SK-N-SH (cell line): ENCODE results near the gene NRIP1. TPM values are rescaled to one million over a fixed set of nuclear protein-coding genes. Genes with fewer than 3 reads are reported as not detected.

Source experiments
- CTCF ChIA-PET: fragments of 300-600, 350-600 bp; formaldehyde crosslinking; extraction: SDS; loops from one replicate; lab custom pipeline; 2021; lab: Yijun Ruan, JAX
- POLR2A ChIA-PET: fragments of 350-600 bp; sonication (Branson Sonifier 250); formaldehyde crosslinking; extraction: SDS; loops from one replicate; lab custom pipeline; 2020; ENCODE audit warnings: antibody characterized with exemption, inconsistent platforms; lab: Yijun Ruan, JAX
- DNase-seq: peaks from one replicate; pipeline ENCODE4 v3.0.0; 2012
- H2AFZ ChIP-seq: fragments of 200-600 bp; sonication (generic); 2 replicates; pipeline ENCODE4 v1.8.1; 2016; ENCODE audit warnings: antibody characterized with exemption, mild to moderate bottlenecking, low read depth
- H3F3A ChIP-seq: fragments of 200-600 bp; sonication (generic); replicated peaks from 2 replicates; pipeline ENCODE3; 2016; ENCODE audit warnings: antibody characterized with exemption, mild to moderate bottlenecking; ENCODE audit not compliant: insufficient read depth
- H3K27ac ChIP-seq, 2 experiments: fragments of 200-500 bp in 1 of 2; fragments of 200-600 bp in 1 of 2; sonication (Bioruptor generic) in 1 of 2; sonication (generic), shearing (Covaris generic) in 1 of 2; 2 replicates each; pipeline versions ENCODE4 v1.5.1 to v1.6.1; 2014 to 2016; ENCODE audit warnings: low read depth in 2 of 2, inconsistent platforms in 1 of 2, low read length in 1 of 2, mild to moderate bottlenecking in 1 of 2, mixed read lengths in 1 of 2
- H3K27me3 ChIP-seq: fragments of 200-600 bp; sonication (generic), shearing (Covaris generic); 2 replicates; pipeline ENCODE4 v1.6.1; 2016; ENCODE audit warnings: mixed run types; ENCODE audit not compliant: insufficient read depth
- H3K36me3 ChIP-seq, 2 experiments: fragments of 200-500 bp in 1 of 2; fragments of 200-600 bp in 1 of 2; sonication (Bioruptor generic) in 1 of 2; sonication (generic) in 1 of 2; replicated peaks in 1 of 2; 2 replicates each; pipeline versions ENCODE3 to v1.5.1; 2014 to 2016; ENCODE audit warnings: low read length in 1 of 2, mild to moderate bottlenecking in 1 of 2; ENCODE audit not compliant: insufficient read depth in 2 of 2, control insufficient read depth in 1 of 2
- H3K4me1 ChIP-seq, 2 experiments: fragments of 200-500 bp in 1 of 2; fragments of 200-600 bp in 1 of 2; sonication (Bioruptor generic) in 1 of 2; sonication (generic), shearing (Covaris generic) in 1 of 2; 2 replicates each; pipeline versions ENCODE4 v1.5.1 to v1.6.1; 2014 to 2016; ENCODE audit warnings: low read depth in 1 of 2, low read length in 1 of 2, mixed run types in 1 of 2; ENCODE audit not compliant: insufficient read depth in 2 of 2, control insufficient read depth in 1 of 2
- H3K4me2 ChIP-seq: fragments of 200-600 bp; sonication (generic), shearing (Covaris generic); 2 replicates; pipeline ENCODE4 v1.6.1; 2017; ENCODE audit warnings: mixed run types
- H3K4me3 ChIP-seq, 2 experiments: fragments of 200-500 bp in 1 of 2; fragments of 200-600 bp in 1 of 2; sonication (Bioruptor generic) in 1 of 2; sonication (generic), shearing (Covaris generic) in 1 of 2; 2 replicates each; pipeline versions ENCODE4 v1.5.1 to v1.8.1; 2014 to 2016; ENCODE audit warnings: low read depth in 2 of 2, inconsistent platforms in 1 of 2, low read length in 1 of 2, mild to moderate bottlenecking in 1 of 2, mixed read lengths in 1 of 2, moderate library complexity in 1 of 2
- H3K79me2 ChIP-seq: fragments of 200-600 bp; sonication (generic); 2 replicates; pipeline ENCODE4 v1.8.1; 2017; ENCODE audit warnings: mild to moderate bottlenecking; ENCODE audit not compliant: insufficient read depth
- H3K9ac ChIP-seq: fragments of 200-600 bp; sonication (generic); 2 replicates; pipeline ENCODE4 v1.6.1; 2017; ENCODE audit warnings: mixed run types
- H3K9me2 ChIP-seq: fragments of 200-600 bp; sonication (generic); 2 replicates; pipeline ENCODE4 v1.6.1; 2017; ENCODE audit warnings: mixed run types
- H3K9me3 ChIP-seq: fragments of 200-600 bp; sonication (generic); 2 replicates; pipeline ENCODE4 v1.6.1; 2017; ENCODE audit warnings: mixed run types, mild to moderate bottlenecking, moderate library complexity
- H4K20me1 ChIP-seq: fragments of 200-600 bp; sonication (generic); 2 replicates; pipeline ENCODE4 v1.6.1; 2017; ENCODE audit warnings: mild to moderate bottlenecking, mixed run types; ENCODE audit not compliant: insufficient read depth
- CHD2 ChIP-seq: fragments of 150-350 bp; IDR thresholded peaks from 2 replicates; pipeline ENCODE4 v1.6.1; 2018; ENCODE audit warnings: low read length; ENCODE audit not compliant: partially characterized antibody
- FOXJ3 ChIP-seq: sonication (generic); formaldehyde crosslinking; IDR thresholded peaks from 2 replicates; pipeline ENCODE4 v1.5.1; 2020; ENCODE audit warnings: mild to moderate bottlenecking, missing genetic modification reagents
- FOXM1 ChIP-seq: IDR thresholded peaks from 2 replicates; pipeline ENCODE4 v1.4.0; 2012; ENCODE audit warnings: low read depth, mild to moderate bottlenecking
- IRF3 ChIP-seq: fragments of 150-350 bp; IDR thresholded peaks from 2 replicates; pipeline ENCODE4 v1.6.1; 2016; ENCODE audit warnings: mild to moderate bottlenecking, low read depth, low read length
- MEF2A ChIP-seq: IDR thresholded peaks from 2 replicates; pipeline ENCODE4 v1.4.0; 2012; ENCODE audit warnings: low read depth, borderline replicate concordance
- MXI1 ChIP-seq: IDR thresholded peaks from 2 replicates; pipeline ENCODE4 v1.6.1; 2012; ENCODE audit warnings: mild to moderate bottlenecking, low read depth, low read length, improper control_type of control experiment
- NFIC ChIP-seq: IDR thresholded peaks from 2 replicates; pipeline ENCODE4 v1.4.0; 2012; ENCODE audit warnings: borderline replicate concordance
- PBX3 ChIP-seq: IDR thresholded peaks from 2 replicates; pipeline ENCODE4; 2012
- RAD21 ChIP-seq: IDR thresholded peaks from 2 replicates; pipeline ENCODE4 v1.6.1; 2012; ENCODE audit warnings: mild to moderate bottlenecking, low read length
- RCOR1 ChIP-seq: fragments of 150-350 bp; IDR thresholded peaks from 2 replicates; pipeline ENCODE4 v1.6.1; 2017; ENCODE audit warnings: antibody characterized with exemption, low read length
- RFX5 ChIP-seq: IDR thresholded peaks from 2 replicates; pipeline ENCODE4 v1.6.1; 2012; ENCODE audit warnings: mild to moderate bottlenecking, improper control_type of control experiment, low read length
- SIN3A ChIP-seq: IDR thresholded peaks from 2 replicates; pipeline ENCODE4 v1.6.1; 2012; ENCODE audit warnings: low read depth, mild to moderate bottlenecking, low read length, moderate library complexity, borderline replicate concordance
- SMC3 ChIP-seq: IDR thresholded peaks from 2 replicates; pipeline ENCODE4 v1.6.1; 2012; ENCODE audit warnings: low read depth, low read length, improper control_type of control experiment
- TEAD4 ChIP-seq: IDR thresholded peaks from 2 replicates; pipeline ENCODE4 v1.4.0; 2012; ENCODE audit warnings: mild to moderate bottlenecking, borderline replicate concordance; ENCODE audit not compliant: insufficient read depth
- USF2 ChIP-seq: fragments of 150-350 bp; IDR thresholded peaks from 2 replicates; pipeline ENCODE4 v1.6.1; 2017; ENCODE audit warnings: antibody characterized with exemption, low read length, low read depth, borderline replicate concordance
- WGBS: methylation state at CpG from one replicate; pipeline ENCODE4 v1.1.6; 2017; ENCODE audit warnings: low lambda C conversion rate; 5-methylcytosine and 5-hydroxymethylcytosine counted together
- polyA plus RNA-seq, 3 experiments: library from polyadenylated mRNA; depleted of rRNA; stranded (reverse); fragments of >200 nt; gene quantifications; 2 replicates each; pipeline ENCODE4 v1.2.3, GENCODE V29; 2012
- TF ChIP-seq, protein P1 (sequence below): IDR thresholded peaks from 2 replicates; pipeline ENCODE4 v1.4.0; 2012; ENCODE audit warnings: low read depth, borderline replicate concordance
- TF ChIP-seq, protein P2 (sequence below): fragments of 200-600 bp; sonication (generic); IDR thresholded peaks from 2 replicates; pipeline ENCODE4 v1.6.1; 2017; ENCODE audit warnings: antibody characterized with exemption, mild to moderate bottlenecking, moderate library complexity
- TF ChIP-seq, protein P3 (sequence below): IDR thresholded peaks from 2 replicates; pipeline ENCODE4 v1.4.0; 2012; ENCODE audit warnings: low read depth

The NRIP1 gene
- polyA plus RNA-seq, 1 of the 3 experiments (the other 2 are of a cell fraction), result 0.02 TPM

GRCh38 chr21:14988760-14989159 lies 76.0 kb downstream of the NRIP1 start:
- WGBS, result 15% methylated on average over 3 of the region's 3 CpGs
- Histone ChIP-seq H3K79me2 (no peaks in the 10 kb centered on the region), H3K4me2 (no peak overlapping the region), H3K9me2 (no peaks in the 10 kb centered on the region), H3K36me3 (no peaks in the 10 kb centered on the region), H3K4me3 (no peak overlapping the region), H3K9ac (no peak overlapping the region), H3K9me3 (no peaks in the 10 kb centered on the region), H4K20me1 (no peaks in the 10 kb centered on the region), H3K4me1 (no peaks in the 10 kb centered on the region), H3K27ac (no peak overlapping the region), H3K27me3 (no peaks in the 10 kb centered on the region), H3F3A (no peaks in the 10 kb centered on the region), H2AFZ (no peak overlapping the region)
- CTCF ChIA-PET, result no interaction called here
- POLR2A ChIA-PET, result no interaction called here
- TF ChIP-seq USF2, result no peak
- TF ChIP-seq NFIC, result no peak
- no peak for TF ChIP-seq MXI1
- TF ChIP-seq FOXM1, result no peak
- TF ChIP-seq SMC3, result no peak
- DNase-seq, result no peak

- TF ChIP-seq NFIC (no peak), RAD21 (no peak), SMC3 (no peak), FOXM1 (no peak), CHD2 (no peak), PBX3 (no peak), FOXJ3 (CRISPR knock-in tag) (no peak), IRF3 (no peak), RFX5 (no peak), SIN3A (no peak), RCOR1 (no peak), MEF2A (no peak), TEAD4 (no peak)
- TF ChIP-seq, protein P1, sequence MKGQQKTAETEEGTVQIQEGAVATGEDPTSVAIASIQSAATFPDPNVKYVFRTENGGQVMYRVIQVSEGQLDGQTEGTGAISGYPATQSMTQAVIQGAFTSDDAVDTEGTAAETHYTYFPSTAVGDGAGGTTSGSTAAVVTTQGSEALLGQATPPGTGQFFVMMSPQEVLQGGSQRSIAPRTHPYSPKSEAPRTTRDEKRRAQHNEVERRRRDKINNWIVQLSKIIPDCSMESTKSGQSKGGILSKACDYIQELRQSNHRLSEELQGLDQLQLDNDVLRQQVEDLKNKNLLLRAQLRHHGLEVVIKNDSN, result no peak
- TF ChIP-seq, protein P2, sequence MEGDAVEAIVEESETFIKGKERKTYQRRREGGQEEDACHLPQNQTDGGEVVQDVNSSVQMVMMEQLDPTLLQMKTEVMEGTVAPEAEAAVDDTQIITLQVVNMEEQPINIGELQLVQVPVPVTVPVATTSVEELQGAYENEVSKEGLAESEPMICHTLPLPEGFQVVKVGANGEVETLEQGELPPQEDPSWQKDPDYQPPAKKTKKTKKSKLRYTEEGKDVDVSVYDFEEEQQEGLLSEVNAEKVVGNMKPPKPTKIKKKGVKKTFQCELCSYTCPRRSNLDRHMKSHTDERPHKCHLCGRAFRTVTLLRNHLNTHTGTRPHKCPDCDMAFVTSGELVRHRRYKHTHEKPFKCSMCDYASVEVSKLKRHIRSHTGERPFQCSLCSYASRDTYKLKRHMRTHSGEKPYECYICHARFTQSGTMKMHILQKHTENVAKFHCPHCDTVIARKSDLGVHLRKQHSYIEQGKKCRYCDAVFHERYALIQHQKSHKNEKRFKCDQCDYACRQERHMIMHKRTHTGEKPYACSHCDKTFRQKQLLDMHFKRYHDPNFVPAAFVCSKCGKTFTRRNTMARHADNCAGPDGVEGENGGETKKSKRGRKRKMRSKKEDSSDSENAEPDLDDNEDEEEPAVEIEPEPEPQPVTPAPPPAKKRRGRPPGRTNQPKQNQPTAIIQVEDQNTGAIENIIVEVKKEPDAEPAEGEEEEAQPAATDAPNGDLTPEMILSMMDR, result no peak
- TF ChIP-seq, protein P3, sequence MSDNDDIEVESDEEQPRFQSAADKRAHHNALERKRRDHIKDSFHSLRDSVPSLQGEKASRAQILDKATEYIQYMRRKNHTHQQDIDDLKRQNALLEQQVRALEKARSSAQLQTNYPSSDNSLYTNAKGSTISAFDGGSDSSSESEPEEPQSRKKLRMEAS, result no peak
- Histone ChIP-seq H3K27me3 (no peaks in the 10 kb centered on the region), H2AFZ (no peak overlapping the region), H3K9me2 (no peaks in the 10 kb centered on the region), H3K4me2 (no peak overlapping the region), H3K79me2 (no peaks in the 10 kb centered on the region), H3K4me1 (no peaks in the 10 kb centered on the region), H3K9ac (no peak overlapping the region), H3K9me3 (no peaks in the 10 kb centered on the region), H3K36me3 (no peaks in the 10 kb centered on the region), H3K4me3 (no peak overlapping the region), H3F3A (no peaks in the 10 kb centered on the region), H4K20me1 (no peaks in the 10 kb centered on the region), H3K27ac (no peak overlapping the region)
- ChIA-PET CTCF (interaction anchor here (1.2 kb wide), 1 partner anchor 9 kb away, joined by 3 read pairs; no protein-coding TSS in a partner anchor), POLR2A (no interaction called here)
- 17% methylated on average over 5 of the region's 5 CpGs for WGBS
- no peak for DNase-seq
Observed at GRCh38 chr21:14987370-14988170, 77.2 kb downstream of the NRIP1 start.
